ENCODE results near the gene PDS5A.

DNA sequence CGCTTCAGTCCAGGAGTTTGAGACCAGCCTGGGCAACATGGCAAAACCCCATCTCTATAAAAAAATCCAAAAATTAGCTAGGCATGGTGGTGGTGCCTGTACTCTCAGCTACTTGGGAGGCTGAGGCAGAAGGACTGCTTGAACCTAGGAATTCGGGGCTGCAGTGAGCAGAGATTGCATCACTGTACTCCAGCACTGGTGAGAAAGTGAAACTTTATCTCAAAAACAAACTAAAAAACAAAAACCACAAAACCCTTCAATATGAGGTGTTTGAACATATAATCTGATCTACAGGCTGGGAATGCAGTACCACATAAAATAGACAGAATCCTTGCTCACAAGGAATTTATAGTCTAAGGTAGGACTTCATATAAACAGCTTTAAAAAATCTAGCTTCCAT lies 103.9 kb downstream of the PDS5A start:
- no peak for TF ChIP-seq POLR2AphosphoS5 (IDR thresholded peaks at IDR 0.05; ENCODE audit: low read depth, low read length)
- TF ChIP-seq, protein P1, sequence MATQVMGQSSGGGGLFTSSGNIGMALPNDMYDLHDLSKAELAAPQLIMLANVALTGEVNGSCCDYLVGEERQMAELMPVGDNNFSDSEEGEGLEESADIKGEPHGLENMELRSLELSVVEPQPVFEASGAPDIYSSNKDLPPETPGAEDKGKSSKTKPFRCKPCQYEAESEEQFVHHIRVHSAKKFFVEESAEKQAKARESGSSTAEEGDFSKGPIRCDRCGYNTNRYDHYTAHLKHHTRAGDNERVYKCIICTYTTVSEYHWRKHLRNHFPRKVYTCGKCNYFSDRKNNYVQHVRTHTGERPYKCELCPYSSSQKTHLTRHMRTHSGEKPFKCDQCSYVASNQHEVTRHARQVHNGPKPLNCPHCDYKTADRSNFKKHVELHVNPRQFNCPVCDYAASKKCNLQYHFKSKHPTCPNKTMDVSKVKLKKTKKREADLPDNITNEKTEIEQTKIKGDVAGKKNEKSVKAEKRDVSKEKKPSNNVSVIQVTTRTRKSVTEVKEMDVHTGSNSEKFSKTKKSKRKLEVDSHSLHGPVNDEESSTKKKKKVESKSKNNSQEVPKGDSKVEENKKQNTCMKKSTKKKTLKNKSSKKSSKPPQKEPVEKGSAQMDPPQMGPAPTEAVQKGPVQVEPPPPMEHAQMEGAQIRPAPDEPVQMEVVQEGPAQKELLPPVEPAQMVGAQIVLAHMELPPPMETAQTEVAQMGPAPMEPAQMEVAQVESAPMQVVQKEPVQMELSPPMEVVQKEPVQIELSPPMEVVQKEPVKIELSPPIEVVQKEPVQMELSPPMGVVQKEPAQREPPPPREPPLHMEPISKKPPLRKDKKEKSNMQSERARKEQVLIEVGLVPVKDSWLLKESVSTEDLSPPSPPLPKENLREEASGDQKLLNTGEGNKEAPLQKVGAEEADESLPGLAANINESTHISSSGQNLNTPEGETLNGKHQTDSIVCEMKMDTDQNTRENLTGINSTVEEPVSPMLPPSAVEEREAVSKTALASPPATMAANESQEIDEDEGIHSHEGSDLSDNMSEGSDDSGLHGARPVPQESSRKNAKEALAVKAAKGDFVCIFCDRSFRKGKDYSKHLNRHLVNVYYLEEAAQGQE (IDR thresholded peaks at IDR 0.05; ENCODE audit: insufficient read depth in 1 of 2, low read depth in 2 of 2, low read length in 2 of 2): no peak

Measured in PFSK-1 (cell line).